SJSA1 (cell line): ENCODE measurements around the gene ADRB2. TPM values are rescaled to one million over a fixed set of nuclear protein-coding genes. Genes with fewer than 3 reads are reported as not detected.
A peak's percentile ranks its signal among the peaks of the same experiment; 100 is the strongest.
"Not testable (repeated sequence)": the region's sequence is repeated elsewhere in the genome, so short reads cannot be mapped to it uniquely, and the experiment has no call there.

Experiments
- DNase-seq, 2 experiments: peaks; one replicate each; pipeline ENCODE4 v3.0.0-alpha.2; 2015 to 2020; ENCODE audit warnings: low spot score in 2 of 2, low read depth in 1 of 2
- H3K27ac ChIP-seq: fragments of 250-450 bp; sonication (Bioruptor Pico); 2 replicates; pipeline ENCODE4 v1.5.1; 2020; ENCODE audit warnings: mild to moderate bottlenecking, moderate library complexity
- H3K27me3 ChIP-seq: fragments of 250-450 bp; sonication (Bioruptor Pico); replicated peaks from 2 replicates; pipeline ENCODE4 v1.5.1; 2020; ENCODE audit warnings: mild to moderate bottlenecking, moderate library complexity
- H3K36me3 ChIP-seq: fragments of 250-450 bp; sonication (Bioruptor Pico); 2 replicates; pipeline ENCODE4 v1.5.1; 2020; ENCODE audit warnings: mild to moderate bottlenecking
- H3K4me1 ChIP-seq: fragments of 250-450 bp; sonication (Bioruptor Pico); replicated peaks from 2 replicates; pipeline ENCODE4 v1.6.1; 2021; ENCODE audit warnings: mild to moderate bottlenecking
- H3K4me3 ChIP-seq: fragments of 250-450 bp; sonication (Bioruptor Pico); 2 replicates; pipeline ENCODE4 v1.5.1; 2020; ENCODE audit warnings: mild to moderate bottlenecking
- H3K9me3 ChIP-seq: fragments of 250-450 bp; sonication (Bioruptor Pico); replicated peaks from 2 replicates; pipeline ENCODE4 v1.5.1; 2020; ENCODE audit warnings: mild to moderate bottlenecking
- total RNA-seq: library from RNA; depleted of rRNA; stranded (reverse); fragments of >200 nt; shearing (Covaris generic); gene quantifications from 2 replicates; pipeline ENCODE4 v1.2.3, GENCODE V29; 2014

ADRB2 gene
- total RNA-seq, 1 experiment from 2014 or later, result 14.9 TPM

- no peaks in the 10 kb centered on the region for H3K27me3 ChIP-seq
- peaks cover 19% of the 10 kb centered on the region for H3K4me1 ChIP-seq
- H3K36me3 ChIP-seq, result no peaks in the 10 kb centered on the region
- DNase-seq, result no peak
- no peak overlapping the region for H3K27ac ChIP-seq
- no peak overlapping the region for H3K4me3 ChIP-seq
- no peaks in the 10 kb centered on the region for H3K9me3 ChIP-seq
Observed at GRCh38 chr5:148794729-148795561, 31.5 kb upstream of the ADRB2 start.

- Histone ChIP-seq H3K9me3 (no peaks in the 10 kb centered on the region), H3K36me3 (no peaks in the 10 kb centered on the region), H3K4me1 (peaks cover 11% of the 10 kb centered on the region), H3K4me3 (no peak overlapping the region), H3K27ac (no peak overlapping the region), H3K27me3 (no peaks in the 10 kb centered on the region)
- no peak for DNase-seq
Observed at GRCh38 chr5:148796936-148797335, 29.5 kb upstream of the ADRB2 start.

- Histone ChIP-seq H3K9me3 (no peaks in the 10 kb centered on the region), H3K36me3 (no peaks in the 10 kb centered on the region), H3K27ac (no peak overlapping the region), H3K27me3 (no peaks in the 10 kb centered on the region), H3K4me3 (no peak overlapping the region), H3K4me1 (peaks cover 11% of the 10 kb centered on the region; the same call in 1 of the 2 replicates)
- no peak for DNase-seq
Observed at GRCh38 chr5:148798786-148799185, 27.6 kb upstream of the ADRB2 start.

- Histone ChIP-seq H3K4me3 (no peak overlapping the region), H3K27me3 (no peaks in the 10 kb centered on the region), H3K9me3 (no peaks in the 10 kb centered on the region), H3K36me3 (no peaks in the 10 kb centered on the region), H3K4me1 (peaks cover 11% of the 10 kb centered on the region; the same call in 1 of the 2 replicates), H3K27ac (no peak overlapping the region)
- no peak for DNase-seq
Observed at GRCh38 chr5:148799737-148800527, 26.5 kb upstream of the ADRB2 start.

GRCh38 chr5:148801682-148802276 lies 24.6 kb upstream of the ADRB2 start:
- DNase-seq, result no peak
- Histone ChIP-seq H3K9me3 (no peaks in the 10 kb centered on the region), H3K36me3 (no peaks in the 10 kb centered on the region), H3K4me1 (peaks cover 14% of the 10 kb centered on the region), H3K4me3 (no peak overlapping the region), H3K27ac (no peak overlapping the region), H3K27me3 (no peaks in the 10 kb centered on the region)

GRCh38 chr5:148803451-148803850 lies 23.0 kb upstream of the ADRB2 start:
- not testable (repeated sequence) for H3K27me3 ChIP-seq, DNase-seq

GRCh38 chr5:148804393-148804792 lies 22.0 kb upstream of the ADRB2 start:
- Histone ChIP-seq H3K4me3 (no peak overlapping the region), H3K9me3 (no peaks in the 10 kb centered on the region), H3K4me1 (peaks cover 21% of the 10 kb centered on the region), H3K36me3 (no peaks in the 10 kb centered on the region), H3K27me3 (no peaks in the 10 kb centered on the region), H3K27ac (no peak overlapping the region)
- DNase-seq, result no peak

More at GRCh38 chr5:148803451-148803850, 23.0 kb upstream of the ADRB2 start:
- not testable (repeated sequence) for H3K4me3 ChIP-seq, H3K27ac ChIP-seq, H3K36me3 ChIP-seq, H3K9me3 ChIP-seq
- H3K4me1 ChIP-seq, result peaks cover 21% of the 10 kb centered on the region

GRCh38 chr5:148805326-148806290 lies 20.8 kb upstream of the ADRB2 start:
- H3K4me3 ChIP-seq, result no peak overlapping the region
- H3K9me3 ChIP-seq, result no peaks in the 10 kb centered on the region
- no peaks in the 10 kb centered on the region for H3K27me3 ChIP-seq
- H3K27ac ChIP-seq, result no peak overlapping the region
- H3K4me1 ChIP-seq, result peaks cover 14% of the 10 kb centered on the region
- peak; percentile 44 to 67 for DNase-seq
- H3K36me3 ChIP-seq, result no peaks in the 10 kb centered on the region

- no peaks in the 10 kb centered on the region for H3K36me3 ChIP-seq
- no peak overlapping the region for H3K4me3 ChIP-seq
- no peak overlapping the region for H3K27ac ChIP-seq
- no peak for DNase-seq
- H3K9me3 ChIP-seq, result no peaks in the 10 kb centered on the region
- H3K4me1 ChIP-seq, result peaks cover 14% of the 10 kb centered on the region
- H3K27me3 ChIP-seq, result no peaks in the 10 kb centered on the region
Observed at GRCh38 chr5:148806520-148806931, 19.9 kb upstream of the ADRB2 start.

- no peak overlapping the region for H3K4me3 ChIP-seq
- H3K4me1 ChIP-seq, result peaks cover 14% of the 10 kb centered on the region
- no peaks in the 10 kb centered on the region for H3K9me3 ChIP-seq
- no peaks in the 10 kb centered on the region for H3K27me3 ChIP-seq
- H3K27ac ChIP-seq, result no peak overlapping the region
- DNase-seq, result no peak
- no peaks in the 10 kb centered on the region for H3K36me3 ChIP-seq
Observed at GRCh38 chr5:148807851-148808250, 18.6 kb upstream of the ADRB2 start.

- DNase-seq, result no peak
- no peak overlapping the region for H3K4me3 ChIP-seq
- no peak overlapping the region for H3K27ac ChIP-seq
- no peaks in the 10 kb centered on the region for H3K9me3 ChIP-seq
- H3K4me1 ChIP-seq, result peaks cover 14% of the 10 kb centered on the region
- H3K27me3 ChIP-seq, result no peaks in the 10 kb centered on the region
- H3K36me3 ChIP-seq, result no peaks in the 10 kb centered on the region
Observed at GRCh38 chr5:148808864-148809642, 17.4 kb upstream of the ADRB2 start.

GRCh38 chr5:148809781-148810524 lies 16.5 kb upstream of the ADRB2 start:
- DNase-seq, result no peak
- peaks cover 14% of the 10 kb centered on the region for H3K4me1 ChIP-seq
- H3K4me3 ChIP-seq, result no peak overlapping the region
- no peaks in the 10 kb centered on the region for H3K27me3 ChIP-seq
- no peak overlapping the region for H3K27ac ChIP-seq
- no peaks in the 10 kb centered on the region for H3K9me3 ChIP-seq
- no peaks in the 10 kb centered on the region for H3K36me3 ChIP-seq
